Esophagus squamous epithelium (tissue), 4 donors: ENCODE measurements around the gene CAMP.

ENCODE experiments used
- POLR2A ChIP-seq, 4 donors: fragments of 450-650 bp; IDR thresholded peaks; one replicate each; pipeline ENCODE4 v1.6.1; 2017; ENCODE audit warnings: antibody characterized with exemption in 4 of 4, mild to moderate bottlenecking in 4 of 4, moderate library complexity in 3 of 4
- TF ChIP-seq, protein P1 (sequence below), 6 experiments: fragments of 450-650 bp in 4 of 6; fragments of 200-600 bp in 2 of 6; sonication (generic) in 2 of 6; IDR thresholded peaks; one replicate each; pipeline ENCODE4 v1.5.1; 2016 to 2019; ENCODE audit warnings: antibody characterized with exemption in 6 of 6, mild to moderate bottlenecking in 4 of 6, moderate library complexity in 4 of 6

DNA sequence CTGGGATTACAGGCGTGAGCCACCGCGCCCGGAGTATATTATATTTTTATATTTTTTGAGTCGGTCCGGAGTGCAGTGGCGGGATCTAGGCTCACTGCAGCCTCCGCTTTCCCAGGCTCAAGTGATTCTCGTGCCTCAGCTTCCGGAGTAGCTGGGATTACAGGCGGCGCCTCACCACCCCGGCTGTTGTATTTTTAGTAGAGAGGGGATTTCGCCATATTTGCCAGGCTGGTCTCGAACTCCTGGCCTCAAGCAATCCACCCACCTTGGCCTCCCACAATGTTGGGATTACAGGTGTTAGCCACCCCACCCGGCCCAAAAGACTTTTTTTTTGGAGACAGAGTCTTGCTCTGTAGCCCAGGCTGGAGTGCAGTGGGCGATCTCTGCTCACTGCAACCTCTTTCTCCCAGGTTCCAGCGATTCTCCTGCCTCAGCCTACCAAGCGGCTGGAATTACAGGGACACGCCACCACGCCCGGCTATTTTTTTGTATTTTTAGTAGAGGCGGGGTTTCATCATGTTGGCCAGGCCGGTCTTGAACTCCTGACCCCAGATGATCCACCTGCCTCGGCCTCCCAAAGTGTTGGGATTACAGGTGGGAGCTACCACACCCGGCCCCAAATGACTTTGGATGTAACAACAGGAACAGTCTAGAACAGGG is 18.6 kb downstream of the CAMP start:
- TF ChIP-seq, protein P1, sequence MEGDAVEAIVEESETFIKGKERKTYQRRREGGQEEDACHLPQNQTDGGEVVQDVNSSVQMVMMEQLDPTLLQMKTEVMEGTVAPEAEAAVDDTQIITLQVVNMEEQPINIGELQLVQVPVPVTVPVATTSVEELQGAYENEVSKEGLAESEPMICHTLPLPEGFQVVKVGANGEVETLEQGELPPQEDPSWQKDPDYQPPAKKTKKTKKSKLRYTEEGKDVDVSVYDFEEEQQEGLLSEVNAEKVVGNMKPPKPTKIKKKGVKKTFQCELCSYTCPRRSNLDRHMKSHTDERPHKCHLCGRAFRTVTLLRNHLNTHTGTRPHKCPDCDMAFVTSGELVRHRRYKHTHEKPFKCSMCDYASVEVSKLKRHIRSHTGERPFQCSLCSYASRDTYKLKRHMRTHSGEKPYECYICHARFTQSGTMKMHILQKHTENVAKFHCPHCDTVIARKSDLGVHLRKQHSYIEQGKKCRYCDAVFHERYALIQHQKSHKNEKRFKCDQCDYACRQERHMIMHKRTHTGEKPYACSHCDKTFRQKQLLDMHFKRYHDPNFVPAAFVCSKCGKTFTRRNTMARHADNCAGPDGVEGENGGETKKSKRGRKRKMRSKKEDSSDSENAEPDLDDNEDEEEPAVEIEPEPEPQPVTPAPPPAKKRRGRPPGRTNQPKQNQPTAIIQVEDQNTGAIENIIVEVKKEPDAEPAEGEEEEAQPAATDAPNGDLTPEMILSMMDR (IDR thresholded peaks at IDR 0.05), result no peak
- TF ChIP-seq POLR2A (IDR thresholded peaks at IDR 0.05), result peak in 1 of 4 donors; percentile 15
